ENCODE measurements around the gene MYO16.
"Not testable (repeated sequence)": the region's sequence is repeated elsewhere in the genome, so short reads cannot be mapped to it uniquely, and the experiment has no call there.

GRCh38 chr13:108991416-108991815, 362.0 kb downstream of the MYO16 start:
- not testable (repeated sequence) for TF ChIP-seq CTCF, POLR2A, POLR2AphosphoS5 (IDR thresholded peaks at IDR 0.05)

Data from breast epithelium (tissue), 3 donors.